GM19240 (cell line): ENCODE results near the gene CKMT1B.
"Not testable (repeated sequence)": the region's sequence is repeated elsewhere in the genome, so short reads cannot be mapped to it uniquely, and the experiment has no call there.

ENCODE experiments used
- DNase-seq: peaks from one replicate; pipeline ENCODE4 v3.0.0; 2011; ENCODE audit warnings: low spot score; ENCODE audit not compliant: insufficient read length

Gene CKMT1B

GRCh38 chr15:43593328-43594190, at the start of gene CKMT1B:
CKMT1B (plus strand) TSS chr15:43594027; CDS start chr15:43594219, 192 bp downstream.
- not testable (repeated sequence) for DNase-seq

- DNase-seq: no peak
Measured at GRCh38 chr15:43544266-43544665, 49.6 kb upstream of the CKMT1B start.

- no peak for DNase-seq
Measured at GRCh38 chr15:43545426-43545825, 48.4 kb upstream of the CKMT1B start.

- DNase-seq: no peak
Measured at GRCh38 chr15:43547539-43547938, 46.3 kb upstream of the CKMT1B start.

GRCh38 chr15:43550527-43551363, 43.1 kb upstream of the CKMT1B start:
- DNase-seq: no peak

- DNase-seq: no peak
Measured at GRCh38 chr15:43552256-43552655, 41.6 kb upstream of the CKMT1B start.

- DNase-seq: no peak
Measured at GRCh38 chr15:43552986-43553385, 40.8 kb upstream of the CKMT1B start.

- not testable (repeated sequence) for DNase-seq
Measured at GRCh38 chr15:43562753-43563152, 31.1 kb upstream of the CKMT1B start.

- not testable (repeated sequence) for DNase-seq
Measured at GRCh38 chr15:43563793-43564192, 30.0 kb upstream of the CKMT1B start.

- DNase-seq: not testable (repeated sequence)
Measured at GRCh38 chr15:43566615-43567014, 27.2 kb upstream of the CKMT1B start.

GRCh38 chr15:43574607-43575006, 19.2 kb upstream of the CKMT1B start:
- not testable (repeated sequence) for DNase-seq

GRCh38 chr15:43589778-43590466, 3.9 kb upstream of the CKMT1B start, which contains the start of gene PPIP5K1:
PPIP5K1 (minus strand) TSS chr15:43590208; CDS start chr15:43584504, 5,704 bp downstream.
- not testable (repeated sequence) for DNase-seq

GRCh38 chr15:43592841-43593240, 986 bp upstream of the CKMT1B start:
- not testable (repeated sequence) for DNase-seq

GRCh38 chr15:43599131-43599530, 5.3 kb downstream of the CKMT1B start:
- DNase-seq: not testable (repeated sequence)

- not testable (repeated sequence) for DNase-seq
Measured at GRCh38 chr15:43600200-43600599, 6.4 kb downstream of the CKMT1B start.

GRCh38 chr15:43602233-43602632, 8.4 kb downstream of the CKMT1B start:
- not testable (repeated sequence) for DNase-seq

- not testable (repeated sequence) for DNase-seq
Measured at GRCh38 chr15:43617750-43618149, 23.9 kb downstream of the CKMT1B start.

GRCh38 chr15:43618700-43619099, 24.9 kb downstream of the CKMT1B start, which contains the start of gene STRC:
STRC (minus strand) TSS chr15:43618800; CDS start chr15:43618722, 78 bp downstream.
- not testable (repeated sequence) for DNase-seq

- DNase-seq: not testable (repeated sequence)
Measured at GRCh38 chr15:43622068-43622799, 28.4 kb downstream of the CKMT1B start.

GRCh38 chr15:43625106-43625505, 31.3 kb downstream of the CKMT1B start:
- DNase-seq: no peak
